Choroid plexus epithelial cell (primary cell): ENCODE data around the gene MAP9.

ENCODE experiments used
- DNase-seq: peaks from one replicate; pipeline ENCODE4 v3.0.0-alpha.2; 2010; ENCODE audit warnings: low read depth
- H3K4me3 ChIP-seq: 2 replicates; pipeline ENCODE4 v1.5.1; 2011; ENCODE audit warnings: low read depth, mild to moderate bottlenecking, control low read depth, low read length, moderate library complexity
- TF ChIP-seq, protein P1 (sequence below): conservative IDR thresholded peaks from 2 replicates; pipeline ENCODE4 v1.5.1; 2011; ENCODE audit warnings: low read depth, mild to moderate bottlenecking, control low read depth, inconsistent platforms, low read length, moderate library complexity

MAP9 gene

GRCh38 chr4:155299103-155299502 lies 77.7 kb downstream of the MAP9 start:
- TF ChIP-seq, protein P1, sequence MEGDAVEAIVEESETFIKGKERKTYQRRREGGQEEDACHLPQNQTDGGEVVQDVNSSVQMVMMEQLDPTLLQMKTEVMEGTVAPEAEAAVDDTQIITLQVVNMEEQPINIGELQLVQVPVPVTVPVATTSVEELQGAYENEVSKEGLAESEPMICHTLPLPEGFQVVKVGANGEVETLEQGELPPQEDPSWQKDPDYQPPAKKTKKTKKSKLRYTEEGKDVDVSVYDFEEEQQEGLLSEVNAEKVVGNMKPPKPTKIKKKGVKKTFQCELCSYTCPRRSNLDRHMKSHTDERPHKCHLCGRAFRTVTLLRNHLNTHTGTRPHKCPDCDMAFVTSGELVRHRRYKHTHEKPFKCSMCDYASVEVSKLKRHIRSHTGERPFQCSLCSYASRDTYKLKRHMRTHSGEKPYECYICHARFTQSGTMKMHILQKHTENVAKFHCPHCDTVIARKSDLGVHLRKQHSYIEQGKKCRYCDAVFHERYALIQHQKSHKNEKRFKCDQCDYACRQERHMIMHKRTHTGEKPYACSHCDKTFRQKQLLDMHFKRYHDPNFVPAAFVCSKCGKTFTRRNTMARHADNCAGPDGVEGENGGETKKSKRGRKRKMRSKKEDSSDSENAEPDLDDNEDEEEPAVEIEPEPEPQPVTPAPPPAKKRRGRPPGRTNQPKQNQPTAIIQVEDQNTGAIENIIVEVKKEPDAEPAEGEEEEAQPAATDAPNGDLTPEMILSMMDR, result no peak
- no peak overlapping the region for H3K4me3 ChIP-seq
- no peak for DNase-seq
